GM12873 (cell line): Measurements from ENCODE around the gene KCTD5.
A peak's percentile ranks its signal among the peaks of the same experiment; 100 is the strongest.

Experiments used
- CTCF ChIP-seq: IDR thresholded peaks from 2 replicates; pipeline ENCODE4 v1.5.1; 2012; ENCODE audit warnings: low read depth, mild to moderate bottlenecking, moderate library complexity, low read length, control low read depth; ENCODE audit not compliant: insufficient read depth; ENCODE audit errors: missing control alignments

Gene KCTD5

GRCh38 chr16:2670017-2670416 lies 12.3 kb upstream of the KCTD5 start:
- peak; percentile 78 for TF ChIP-seq CTCF

GRCh38 chr16:2671193-2671592 lies 11.1 kb upstream of the KCTD5 start:
- TF ChIP-seq CTCF = peak; percentile 58

- no peak for TF ChIP-seq CTCF
These were observed 10.6 kb upstream of the KCTD5 start for GRCh38 chr16:2671741-2672140.

GRCh38 chr16:2673066-2673999 lies 9.0 kb upstream of the KCTD5 start:
- TF ChIP-seq CTCF = no peak

- no peak for TF ChIP-seq CTCF
These were observed 7.3 kb upstream of the KCTD5 start for GRCh38 chr16:2675021-2675420.

GRCh38 chr16:2675714-2676113 lies 6.6 kb upstream of the KCTD5 start:
- no peak for TF ChIP-seq CTCF

GRCh38 chr16:2686912-2687507 lies 4.7 kb downstream of the KCTD5 start:
- no peak for TF ChIP-seq CTCF
